ENCODE results near the gene STX2.
"Not testable (repeated sequence)": the region's sequence is repeated elsewhere in the genome, so short reads cannot be mapped to it uniquely, and the experiment has no call there.

GRCh38 chr12:130862771-130863170 is 23.7 kb upstream of the STX2 start:
- TF ChIP-seq CTCF (conservative IDR thresholded peaks at IDR 0.05; ENCODE audit: low read depth, low read length); EZH2 (IDR thresholded peaks at IDR 0.05; ENCODE audit: borderline replicate concordance, low read depth, low read length, poor library complexity, severe bottlenecking): not testable (repeated sequence)

Data from A673 (cell line).